Measurements from ENCODE around the gene KRT82. TPM values are rescaled to one million over a fixed set of nuclear protein-coding genes. Genes with fewer than 3 reads are reported as not detected.

KRT82 gene
- total and polyA plus RNA-seq, 2 of the 8 experiments (the other 6 are each of a cell fraction or from before 2014, with no cell fraction given) = not detected

DNA sequence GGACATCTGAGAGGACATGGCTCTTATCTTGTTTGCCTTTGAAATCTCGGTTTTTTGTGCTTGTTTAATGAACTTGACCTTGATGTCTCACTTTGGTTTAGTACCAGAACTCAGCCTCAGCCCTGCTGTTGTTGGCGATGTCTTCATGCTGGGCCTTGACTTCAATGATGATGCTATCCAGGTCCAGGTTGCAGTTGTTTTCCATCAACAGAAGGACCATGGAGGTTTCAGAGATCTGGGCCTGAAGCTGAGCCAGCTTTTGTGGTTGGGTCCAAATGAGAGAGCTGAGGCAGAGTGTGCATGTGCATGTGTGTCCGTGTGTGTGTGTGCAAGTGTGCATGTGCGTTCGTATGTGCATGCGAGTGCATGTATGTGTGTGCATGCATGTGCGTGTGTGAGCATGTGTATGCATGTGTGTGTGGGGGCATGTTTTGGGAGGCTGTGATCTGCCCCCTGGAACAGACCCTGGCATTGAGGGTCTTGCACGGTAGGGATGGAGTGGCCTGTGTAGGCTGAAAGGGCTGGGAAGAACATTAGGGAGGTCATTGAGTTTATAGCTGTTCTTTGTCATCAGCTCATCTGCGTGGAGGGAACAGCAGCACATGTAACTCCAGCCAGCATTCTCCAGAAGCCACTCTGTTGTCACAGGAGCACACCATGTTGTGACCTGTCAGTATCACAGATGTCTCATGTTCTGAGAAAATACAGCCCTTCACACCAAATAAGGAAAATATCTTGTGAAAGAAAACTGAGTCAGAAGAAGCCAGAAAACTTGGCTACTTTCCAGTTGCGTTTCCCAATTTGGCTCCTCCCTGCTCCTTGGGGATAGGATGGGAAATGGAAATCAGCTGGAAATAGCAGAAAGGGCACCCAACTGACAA lies 10.0 kb upstream of the KRT82 start:
- Histone ChIP-seq H2BK12ac (ENCODE audit: low read depth, low read length) (no peak overlapping the region), H2BK5ac (ENCODE audit: low read depth, low read length) (no peak overlapping the region), H4K5ac (ENCODE audit: insufficient read length, low read depth, low read length) (no peak overlapping the region), H2BK120ac (replicated peaks; ENCODE audit: low read depth, low read length) (no peak overlapping the region), H3K14ac (ENCODE audit: insufficient read length) (no peak overlapping the region), H3K23ac (ENCODE audit: insufficient read length) (no peak overlapping the region), H3K4me2 (ENCODE audit: insufficient read depth in 1 of 2, low read depth in 2 of 2, low read length in 2 of 2) (no peak overlapping the region), H3K4ac (replicated peaks; ENCODE audit: insufficient read length, low read depth, low read length) (no peak overlapping the region), H3K56ac (replicated peaks; ENCODE audit: insufficient read length, low read depth, low read length) (no peak overlapping the region), H4K8ac (ENCODE audit: extremely low read depth, insufficient read depth, low read length) (no peak overlapping the region; the same call in 1 of the 2 replicates), H2BK20ac (ENCODE audit: low read length) (no peak overlapping the region), H3K4me3 (ENCODE audit: extremely low read depth in 1 of 4, insufficient read depth in 2 of 4, low read depth in 3 of 4, low read length in 4 of 4) (no peak overlapping the region), H4K91ac (replicated peaks; ENCODE audit: insufficient read length, low read length) (no peak overlapping the region), H3K36me3 (ENCODE audit: control insufficient read depth in 2 of 4, insufficient read depth in 4 of 4, low read length in 3 of 4) (no peaks in the 10 kb centered on the region), H3K9me3 (ENCODE audit: insufficient read depth in 2 of 2, low read depth in 1 of 2, low read length in 1 of 2) (no peaks in the 10 kb centered on the region), H3K27me3 (replicated peaks in 1 of 4; ENCODE audit: control insufficient read depth in 3 of 4, extremely low read depth in 1 of 4, insufficient read depth in 3 of 4, low read length in 3 of 4) (no peaks in the 10 kb centered on the region), H3K27ac (ENCODE audit: low read depth, low read length) (no peak overlapping the region), H3K9ac (replicated peaks in 1 of 4; ENCODE audit: extremely low read depth in 1 of 4, low read depth in 3 of 4, low read length in 3 of 4) (no peak overlapping the region), H3K18ac (ENCODE audit: extremely low read depth, low read length) (no peak overlapping the region), H3K79me1 (ENCODE audit: low read depth, low read length) (no peaks in the 10 kb centered on the region), H4K20me1 (replicated peaks in 1 of 2; ENCODE audit: control insufficient read depth in 1 of 2, insufficient read depth in 2 of 2, low read length in 2 of 2) (no peaks in the 10 kb centered on the region), H2AK5ac (ENCODE audit: low read depth, low read length) (no peak overlapping the region), H2BK15ac (ENCODE audit: low read length) (no peak overlapping the region), H3K4me1 (replicated peaks in 1 of 4; ENCODE audit: control insufficient read depth in 3 of 4, insufficient read depth in 4 of 4, low read length in 3 of 4) (no peaks in the 10 kb centered on the region), H3K79me2 (ENCODE audit: control insufficient read depth in 1 of 2, insufficient read depth in 2 of 2, low read length in 2 of 2) (no peaks in the 10 kb centered on the region), H3K23me2 (ENCODE audit: low read depth, low read length) (no peaks in the 10 kb centered on the region; the same call in 1 of the 2 replicates), H2AFZ (ENCODE audit: low read length) (no peak overlapping the region)
- ChIA-PET POLR2A (ENCODE audit: partially characterized antibody) (no interaction called here), CTCF (ENCODE audit: partially characterized antibody) (interaction anchor here (1.1 to 7.8 kb wide), 4 partner anchors 12 to 464 kb away, joined by 3 to 46 read pairs (median 16); no protein-coding TSS in a partner anchor)
- FAIRE-seq = no peak
- 82% methylated on average over 10 of the region's 10 CpGs; no CpG with 5 or more reads in 1 of the 2 experiments for WGBS, 2 experiments (ENCODE audit: extremely low coverage in 1 of 2, insufficient coverage in 1 of 2, insufficient read length in 1 of 2, insufficient replicate concordance in 2 of 2, low coverage in 1 of 2, low lambda C conversion rate in 2 of 2, missing lambda C conversion rate in 1 of 2)
- no peak for DNase-seq (ENCODE audit: low read depth in 1 of 2, low spot score in 2 of 2)
- no peak for TF ChIP-seq CTBP2 (IDR thresholded peaks at IDR 0.05; ENCODE audit: borderline replicate concordance, insufficient read depth, insufficient read length, low read length)
- no peak for TF ChIP-seq SP1 (IDR thresholded peaks at IDR 0.05; ENCODE audit: low read depth, low read length)
- TF ChIP-seq ASH2L (IDR thresholded peaks at IDR 0.05; ENCODE audit: low read length) = no peak
- no peak for TF ChIP-seq POU5F1 (IDR thresholded peaks at IDR 0.05; ENCODE audit: low read depth, low read length)
- TF ChIP-seq, protein P1, sequence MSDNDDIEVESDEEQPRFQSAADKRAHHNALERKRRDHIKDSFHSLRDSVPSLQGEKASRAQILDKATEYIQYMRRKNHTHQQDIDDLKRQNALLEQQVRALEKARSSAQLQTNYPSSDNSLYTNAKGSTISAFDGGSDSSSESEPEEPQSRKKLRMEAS (IDR thresholded peaks at IDR 0.05) = no peak
- TF ChIP-seq POLR2AphosphoS5 (IDR thresholded peaks at IDR 0.05; ENCODE audit: low read depth, low read length) = no peak
